WTC11 (cell line): ENCODE results near the gene GEMIN7. TPM values are rescaled to one million over a fixed set of nuclear protein-coding genes. Genes with fewer than 3 reads are reported as not detected.
A peak's percentile ranks its signal among the peaks of the same experiment; 100 is the strongest.

Experiments
- ATAC-seq: fragments of 200-7000 bp; cut with Tn5 transposase; 2 replicates; pipeline ENCODE4 v1.10.0; 2021; ENCODE audit warnings: mild to moderate bottlenecking, moderate library complexity
- CTCF ChIA-PET: fragments of 300-600 bp; sonication (Branson Sonifier 250); formaldehyde crosslinking; loops from one replicate; lab custom pipeline; 2021; ENCODE audit warnings: antibody characterized with exemption; lab: Charles Lee
- POLR2A ChIA-PET: fragments of 350-600 bp; sonication (Branson Sonifier 250); formaldehyde crosslinking; loops from one replicate; lab custom pipeline; 2021; ENCODE audit warnings: antibody characterized with exemption; lab: Charles Lee
- DNase-seq: peaks from one replicate; pipeline ENCODE4 v3.0.0; 2021; ENCODE audit warnings: low spot score
- H3K27ac Mint-ChIP-seq: 2 replicates; pipeline ENCODE4 v1.8.0; 2021; ENCODE audit warnings: mixed read lengths
- H3K27me3 Mint-ChIP-seq: 2 replicates; pipeline ENCODE4 v1.8.0; 2021; ENCODE audit warnings: low read depth, mild to moderate bottlenecking, moderate library complexity, mixed read lengths
- H3K36me3 Mint-ChIP-seq: 2 replicates; pipeline ENCODE4 v1.8.0; 2021; ENCODE audit warnings: mixed read lengths
- H3K4me1 Mint-ChIP-seq: 2 replicates; pipeline ENCODE4 v1.8.0; 2022; ENCODE audit warnings: mixed read lengths
- H3K4me3 Mint-ChIP-seq: 2 replicates; pipeline ENCODE4 v1.8.0; 2021; ENCODE audit warnings: mild to moderate bottlenecking, moderate library complexity, mixed read lengths
- H3K9me3 Mint-ChIP-seq: 2 replicates; pipeline ENCODE4 v1.8.0; 2021; ENCODE audit warnings: mixed read lengths
- GABPB1 ChIP-seq: sonication (generic); formaldehyde crosslinking; IDR thresholded peaks from 2 replicates; pipeline ENCODE4 v1.8.1; 2023; ENCODE audit warnings: mild to moderate bottlenecking, missing genetic modification reagents
- IRF2 ChIP-seq: sonication (generic); formaldehyde crosslinking; IDR thresholded peaks from 2 replicates; pipeline ENCODE4 v1.8.0; 2022; ENCODE audit warnings: low read depth, missing genetic modification reagents, borderline replicate concordance
- JUN ChIP-seq: sonication (generic); formaldehyde crosslinking; IDR thresholded peaks from 2 replicates; pipeline ENCODE4 v1.8.0; 2023; ENCODE audit warnings: mild to moderate bottlenecking, missing genetic modification reagents
- MXD4 ChIP-seq: fragments of 250-450 bp; sonication (Bioruptor Pico); IDR thresholded peaks from 2 replicates; pipeline ENCODE4 v1.8.0; 2021; ENCODE audit warnings: mild to moderate bottlenecking, moderate library complexity, borderline replicate concordance
- NR1H2 ChIP-seq: sonication (generic); formaldehyde crosslinking; IDR thresholded peaks from 2 replicates; pipeline ENCODE4 v1.9.0; 2021; ENCODE audit warnings: mild to moderate bottlenecking, moderate library complexity, missing genetic modification reagents
- NR3C1 ChIP-seq: sonication (generic); formaldehyde crosslinking; conservative IDR thresholded peaks from 2 replicates; pipeline ENCODE4 v1.8.1; 2023; ENCODE audit warnings: low read depth, mild to moderate bottlenecking, missing genetic modification reagents
- SMAD3 ChIP-seq: sonication (generic); formaldehyde crosslinking; IDR thresholded peaks from 2 replicates; pipeline ENCODE4 v1.8.0; 2022; ENCODE audit warnings: missing genetic modification reagents, mild to moderate bottlenecking, borderline replicate concordance
- SOX15 ChIP-seq: fragments of 250-450 bp; sonication (Bioruptor Pico); IDR thresholded peaks from 2 replicates; pipeline ENCODE4 v1.9.0; 2021; ENCODE audit warnings: mild to moderate bottlenecking
- TEAD1 ChIP-seq: sonication (generic); formaldehyde crosslinking; IDR thresholded peaks from 2 replicates; pipeline ENCODE4 v1.8.0; 2022; ENCODE audit warnings: mild to moderate bottlenecking, missing genetic modification reagents
- ZBTB21 ChIP-seq: sonication (generic); formaldehyde crosslinking; IDR thresholded peaks from 2 replicates; pipeline ENCODE4 v1.8.1; 2023; ENCODE audit warnings: mild to moderate bottlenecking, missing genetic modification reagents, borderline replicate concordance
- ZNF121 ChIP-seq: sonication (generic); formaldehyde crosslinking; IDR thresholded peaks from 2 replicates; pipeline ENCODE4 v1.8.0; 2023; ENCODE audit warnings: missing genetic modification reagents
- ZNF219 ChIP-seq: sonication (generic); formaldehyde crosslinking; IDR thresholded peaks from 2 replicates; pipeline ENCODE4 v1.8.0; 2023; ENCODE audit warnings: missing genetic modification reagents, mild to moderate bottlenecking, borderline replicate concordance
- ZNF232 ChIP-seq: sonication (generic); formaldehyde crosslinking; IDR thresholded peaks from 2 replicates; pipeline ENCODE4 v1.8.0; 2022; ENCODE audit warnings: mild to moderate bottlenecking, missing genetic modification reagents
- total RNA-seq: library from RNA; stranded (reverse); gene quantifications from 3 replicates; pipeline ENCODE4 v1.2.3, GENCODE V29; 2021
- TF ChIP-seq, protein P1 (sequence below): sonication (generic); formaldehyde crosslinking; IDR thresholded peaks from 2 replicates; pipeline ENCODE4 v1.8.0; 2023; ENCODE audit warnings: missing genetic modification reagents
- TF ChIP-seq, protein P2 (sequence below): sonication (generic); formaldehyde crosslinking; IDR thresholded peaks from 2 replicates; pipeline ENCODE4 v1.8.1; 2023; ENCODE audit warnings: mild to moderate bottlenecking, missing genetic modification reagents, moderate library complexity
- TF ChIP-seq, protein P3 (sequence below): sonication (generic); formaldehyde crosslinking; IDR thresholded peaks from 2 replicates; pipeline ENCODE4 v1.8.0; 2022; ENCODE audit warnings: mild to moderate bottlenecking, missing genetic modification reagents
- TF ChIP-seq, protein P4 (sequence below): fragments of 250-450 bp; sonication (Bioruptor Pico); IDR thresholded peaks from 2 replicates; pipeline ENCODE4 v2.1.2; 2022; ENCODE audit warnings: mild to moderate bottlenecking, moderate library complexity
- TF ChIP-seq, protein P5 (sequence below): sonication (generic); formaldehyde crosslinking; IDR thresholded peaks from 2 replicates; pipeline ENCODE4 v1.8.1; 2022; ENCODE audit warnings: mild to moderate bottlenecking, missing genetic modification reagents, moderate library complexity, borderline replicate concordance
- TF ChIP-seq, protein P6 (sequence below): sonication (generic); formaldehyde crosslinking; IDR thresholded peaks from 2 replicates; pipeline ENCODE4 v1.8.0; 2023; ENCODE audit warnings: missing genetic modification reagents, mild to moderate bottlenecking, borderline replicate concordance
- TF ChIP-seq, protein P7 (sequence below): sonication (generic); formaldehyde crosslinking; IDR thresholded peaks from 2 replicates; pipeline ENCODE4 v1.8.0; 2022; ENCODE audit warnings: missing genetic modification reagents

GEMIN7 gene
- total RNA-seq, 1 experiment from 2014 or later, result 55.0 TPM

DNA sequence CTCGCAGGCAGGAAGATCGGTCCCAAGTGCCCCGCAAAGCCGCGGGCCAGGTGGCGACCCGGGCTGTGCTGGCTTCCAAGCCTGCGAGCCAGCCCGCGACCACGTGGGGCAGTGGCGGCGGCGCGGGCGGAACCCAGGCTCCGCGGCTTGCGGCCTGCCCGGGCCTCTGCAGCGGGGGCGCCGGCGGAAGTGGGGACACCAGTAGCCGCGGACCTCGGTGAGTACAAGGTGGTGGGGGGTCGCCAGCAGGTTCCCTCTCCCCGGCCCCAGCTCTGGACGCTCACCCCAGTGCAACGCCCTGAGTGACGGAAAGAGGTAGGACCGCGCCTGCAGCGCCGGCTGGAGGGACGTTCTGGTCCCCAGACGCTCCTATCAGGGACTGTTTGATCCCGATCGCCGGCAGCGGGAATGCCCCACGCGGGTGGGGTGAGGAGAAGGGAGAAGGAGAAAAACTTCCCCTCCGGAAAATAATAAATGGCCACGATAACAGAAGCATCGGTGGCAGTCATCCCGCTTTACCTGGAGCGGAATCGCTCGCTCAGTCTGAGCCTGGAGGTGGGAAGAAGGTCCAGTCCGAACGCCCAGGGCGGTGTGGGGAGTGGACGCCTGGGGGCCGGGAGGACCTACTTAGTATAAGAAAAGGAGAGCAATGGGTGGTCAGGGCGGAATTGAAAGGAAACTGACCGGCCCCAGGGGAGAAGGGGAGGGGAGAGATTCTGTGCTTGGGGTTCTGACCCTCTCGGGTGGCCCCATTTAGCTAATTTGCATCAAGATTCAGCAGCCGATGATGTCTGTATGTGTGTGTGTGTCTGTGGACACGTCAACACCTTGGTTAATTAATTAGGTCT lies at the start of gene GEMIN7 (continued):
- 0 out of 2 replicates have a peak, but pooled peaks have one; percentile 28 for TF ChIP-seq IRF2 (CRISPR knock-in tag)
- TF ChIP-seq TEAD1 (CRISPR knock-in tag), result peak; percentile 94
- TF ChIP-seq, protein P1, sequence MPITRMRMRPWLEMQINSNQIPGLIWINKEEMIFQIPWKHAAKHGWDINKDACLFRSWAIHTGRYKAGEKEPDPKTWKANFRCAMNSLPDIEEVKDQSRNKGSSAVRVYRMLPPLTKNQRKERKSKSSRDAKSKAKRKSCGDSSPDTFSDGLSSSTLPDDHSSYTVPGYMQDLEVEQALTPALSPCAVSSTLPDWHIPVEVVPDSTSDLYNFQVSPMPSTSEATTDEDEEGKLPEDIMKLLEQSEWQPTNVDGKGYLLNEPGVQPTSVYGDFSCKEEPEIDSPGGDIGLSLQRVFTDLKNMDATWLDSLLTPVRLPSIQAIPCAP, result peak; percentile 93
- TF ChIP-seq, protein P2, sequence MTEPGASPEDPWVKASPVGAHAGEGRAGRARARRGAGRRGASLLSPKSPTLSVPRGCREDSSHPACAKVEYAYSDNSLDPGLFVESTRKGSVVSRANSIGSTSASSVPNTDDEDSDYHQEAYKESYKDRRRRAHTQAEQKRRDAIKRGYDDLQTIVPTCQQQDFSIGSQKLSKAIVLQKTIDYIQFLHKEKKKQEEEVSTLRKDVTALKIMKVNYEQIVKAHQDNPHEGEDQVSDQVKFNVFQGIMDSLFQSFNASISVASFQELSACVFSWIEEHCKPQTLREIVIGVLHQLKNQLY, result no peak
- TF ChIP-seq, protein P3, sequence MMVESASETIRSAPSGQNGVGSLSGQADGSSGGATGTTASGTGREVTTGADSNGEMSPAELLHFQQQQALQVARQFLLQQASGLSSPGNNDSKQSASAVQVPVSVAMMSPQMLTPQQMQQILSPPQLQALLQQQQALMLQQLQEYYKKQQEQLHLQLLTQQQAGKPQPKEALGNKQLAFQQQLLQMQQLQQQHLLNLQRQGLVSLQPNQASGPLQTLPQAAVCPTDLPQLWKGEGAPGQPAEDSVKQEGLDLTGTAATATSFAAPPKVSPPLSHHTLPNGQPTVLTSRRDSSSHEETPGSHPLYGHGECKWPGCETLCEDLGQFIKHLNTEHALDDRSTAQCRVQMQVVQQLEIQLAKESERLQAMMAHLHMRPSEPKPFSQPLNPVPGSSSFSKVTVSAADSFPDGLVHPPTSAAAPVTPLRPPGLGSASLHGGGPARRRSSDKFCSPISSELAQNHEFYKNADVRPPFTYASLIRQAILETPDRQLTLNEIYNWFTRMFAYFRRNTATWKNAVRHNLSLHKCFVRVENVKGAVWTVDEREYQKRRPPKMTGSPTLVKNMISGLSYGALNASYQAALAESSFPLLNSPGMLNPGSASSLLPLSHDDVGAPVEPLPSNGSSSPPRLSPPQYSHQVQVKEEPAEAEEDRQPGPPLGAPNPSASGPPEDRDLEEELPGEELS (CRISPR knock-in tag), result peak; percentile 96
- peak; percentile 25; the same call in 1 of the 2 replicates for TF ChIP-seq ZNF232 (CRISPR knock-in tag)
- TF ChIP-seq ZNF219 (CRISPR knock-in tag), result no peak
- TF ChIP-seq, protein P4, sequence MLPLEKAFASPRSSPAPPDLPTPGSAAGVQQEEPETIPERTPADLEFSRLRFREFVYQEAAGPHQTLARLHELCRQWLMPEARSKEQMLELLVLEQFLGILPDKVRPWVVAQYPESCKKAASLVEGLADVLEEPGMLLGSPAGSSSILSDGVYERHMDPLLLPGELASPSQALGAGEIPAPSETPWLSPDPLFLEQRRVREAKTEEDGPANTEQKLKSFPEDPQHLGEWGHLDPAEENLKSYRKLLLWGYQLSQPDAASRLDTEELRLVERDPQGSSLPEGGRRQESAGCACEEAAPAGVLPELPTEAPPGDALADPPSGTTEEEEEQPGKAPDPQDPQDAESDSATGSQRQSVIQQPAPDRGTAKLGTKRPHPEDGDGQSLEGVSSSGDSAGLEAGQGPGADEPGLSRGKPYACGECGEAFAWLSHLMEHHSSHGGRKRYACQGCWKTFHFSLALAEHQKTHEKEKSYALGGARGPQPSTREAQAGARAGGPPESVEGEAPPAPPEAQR (CRISPR knock-in tag), result no peak
- TF ChIP-seq GABPB1 (CRISPR knock-in tag), result peak; percentile 96
- TF ChIP-seq, all 79 proteins: peak for 41

DNA sequence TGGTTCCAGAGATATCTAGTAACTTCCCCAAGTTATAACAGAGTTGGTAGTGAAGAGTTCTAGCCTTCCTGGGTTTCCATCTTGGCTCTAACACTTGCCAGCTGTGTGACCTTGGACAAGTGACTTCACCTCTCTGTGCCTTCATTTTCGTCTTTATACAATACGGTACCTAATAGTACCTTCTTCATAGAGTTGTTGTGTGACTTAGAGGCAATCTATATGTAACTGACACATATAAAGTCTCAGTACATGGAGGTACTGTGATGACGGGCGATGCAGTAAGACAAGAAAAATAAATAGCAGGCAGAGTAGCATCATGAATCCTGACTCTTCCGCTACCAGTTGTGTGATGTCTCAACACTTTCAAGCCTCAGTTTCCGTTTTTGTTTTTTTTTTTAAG lies 48.2 kb upstream of the GEMIN7 start:
- ChIA-PET CTCF (no interaction called here), POLR2A (interaction anchor here (0.7 kb wide), 1 partner anchor 64 kb away, joined by 3 read pairs; no protein-coding TSS in a partner anchor)
- H3K27me3 Mint-ChIP-seq, result no peaks in the 10 kb centered on the region; the same call in 1 of the 2 replicates
- peaks cover 26% of the 10 kb centered on the region for H3K36me3 Mint-ChIP-seq
- DNase-seq (no peak), ATAC-seq (no peak)
- no peak overlapping the region for H3K27ac Mint-ChIP-seq
- H3K4me3 Mint-ChIP-seq, result no peak overlapping the region
- peaks cover 15% of the 10 kb centered on the region for H3K9me3 Mint-ChIP-seq
- no peaks in the 10 kb centered on the region for H3K4me1 Mint-ChIP-seq
- TF ChIP-seq SOX15 (CRISPR knock-in tag) (no peak), ZNF121 (CRISPR knock-in tag) (no peak), NR1H2 (CRISPR knock-in tag) (no peak), NR3C1 (CRISPR knock-in tag) (no peak), ZBTB21 (CRISPR knock-in tag) (no peak), MXD4 (CRISPR knock-in tag) (no peak), SMAD3 (CRISPR knock-in tag) (no peak), JUN (CRISPR knock-in tag) (no peak)
- TF ChIP-seq, protein P5, sequence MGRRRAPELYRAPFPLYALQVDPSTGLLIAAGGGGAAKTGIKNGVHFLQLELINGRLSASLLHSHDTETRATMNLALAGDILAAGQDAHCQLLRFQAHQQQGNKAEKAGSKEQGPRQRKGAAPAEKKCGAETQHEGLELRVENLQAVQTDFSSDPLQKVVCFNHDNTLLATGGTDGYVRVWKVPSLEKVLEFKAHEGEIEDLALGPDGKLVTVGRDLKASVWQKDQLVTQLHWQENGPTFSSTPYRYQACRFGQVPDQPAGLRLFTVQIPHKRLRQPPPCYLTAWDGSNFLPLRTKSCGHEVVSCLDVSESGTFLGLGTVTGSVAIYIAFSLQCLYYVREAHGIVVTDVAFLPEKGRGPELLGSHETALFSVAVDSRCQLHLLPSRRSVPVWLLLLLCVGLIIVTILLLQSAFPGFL (CRISPR knock-in tag), result no peak
- TF ChIP-seq, protein P6, sequence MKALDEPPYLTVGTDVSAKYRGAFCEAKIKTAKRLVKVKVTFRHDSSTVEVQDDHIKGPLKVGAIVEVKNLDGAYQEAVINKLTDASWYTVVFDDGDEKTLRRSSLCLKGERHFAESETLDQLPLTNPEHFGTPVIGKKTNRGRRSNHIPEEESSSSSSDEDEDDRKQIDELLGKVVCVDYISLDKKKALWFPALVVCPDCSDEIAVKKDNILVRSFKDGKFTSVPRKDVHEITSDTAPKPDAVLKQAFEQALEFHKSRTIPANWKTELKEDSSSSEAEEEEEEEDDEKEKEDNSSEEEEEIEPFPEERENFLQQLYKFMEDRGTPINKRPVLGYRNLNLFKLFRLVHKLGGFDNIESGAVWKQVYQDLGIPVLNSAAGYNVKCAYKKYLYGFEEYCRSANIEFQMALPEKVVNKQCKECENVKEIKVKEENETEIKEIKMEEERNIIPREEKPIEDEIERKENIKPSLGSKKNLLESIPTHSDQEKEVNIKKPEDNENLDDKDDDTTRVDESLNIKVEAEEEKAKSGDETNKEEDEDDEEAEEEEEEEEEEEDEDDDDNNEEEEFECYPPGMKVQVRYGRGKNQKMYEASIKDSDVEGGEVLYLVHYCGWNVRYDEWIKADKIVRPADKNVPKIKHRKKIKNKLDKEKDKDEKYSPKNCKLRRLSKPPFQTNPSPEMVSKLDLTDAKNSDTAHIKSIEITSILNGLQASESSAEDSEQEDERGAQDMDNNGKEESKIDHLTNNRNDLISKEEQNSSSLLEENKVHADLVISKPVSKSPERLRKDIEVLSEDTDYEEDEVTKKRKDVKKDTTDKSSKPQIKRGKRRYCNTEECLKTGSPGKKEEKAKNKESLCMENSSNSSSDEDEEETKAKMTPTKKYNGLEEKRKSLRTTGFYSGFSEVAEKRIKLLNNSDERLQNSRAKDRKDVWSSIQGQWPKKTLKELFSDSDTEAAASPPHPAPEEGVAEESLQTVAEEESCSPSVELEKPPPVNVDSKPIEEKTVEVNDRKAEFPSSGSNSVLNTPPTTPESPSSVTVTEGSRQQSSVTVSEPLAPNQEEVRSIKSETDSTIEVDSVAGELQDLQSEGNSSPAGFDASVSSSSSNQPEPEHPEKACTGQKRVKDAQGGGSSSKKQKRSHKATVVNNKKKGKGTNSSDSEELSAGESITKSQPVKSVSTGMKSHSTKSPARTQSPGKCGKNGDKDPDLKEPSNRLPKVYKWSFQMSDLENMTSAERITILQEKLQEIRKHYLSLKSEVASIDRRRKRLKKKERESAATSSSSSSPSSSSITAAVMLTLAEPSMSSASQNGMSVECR (CRISPR knock-in tag), result no peak
- TF ChIP-seq, protein P7, sequence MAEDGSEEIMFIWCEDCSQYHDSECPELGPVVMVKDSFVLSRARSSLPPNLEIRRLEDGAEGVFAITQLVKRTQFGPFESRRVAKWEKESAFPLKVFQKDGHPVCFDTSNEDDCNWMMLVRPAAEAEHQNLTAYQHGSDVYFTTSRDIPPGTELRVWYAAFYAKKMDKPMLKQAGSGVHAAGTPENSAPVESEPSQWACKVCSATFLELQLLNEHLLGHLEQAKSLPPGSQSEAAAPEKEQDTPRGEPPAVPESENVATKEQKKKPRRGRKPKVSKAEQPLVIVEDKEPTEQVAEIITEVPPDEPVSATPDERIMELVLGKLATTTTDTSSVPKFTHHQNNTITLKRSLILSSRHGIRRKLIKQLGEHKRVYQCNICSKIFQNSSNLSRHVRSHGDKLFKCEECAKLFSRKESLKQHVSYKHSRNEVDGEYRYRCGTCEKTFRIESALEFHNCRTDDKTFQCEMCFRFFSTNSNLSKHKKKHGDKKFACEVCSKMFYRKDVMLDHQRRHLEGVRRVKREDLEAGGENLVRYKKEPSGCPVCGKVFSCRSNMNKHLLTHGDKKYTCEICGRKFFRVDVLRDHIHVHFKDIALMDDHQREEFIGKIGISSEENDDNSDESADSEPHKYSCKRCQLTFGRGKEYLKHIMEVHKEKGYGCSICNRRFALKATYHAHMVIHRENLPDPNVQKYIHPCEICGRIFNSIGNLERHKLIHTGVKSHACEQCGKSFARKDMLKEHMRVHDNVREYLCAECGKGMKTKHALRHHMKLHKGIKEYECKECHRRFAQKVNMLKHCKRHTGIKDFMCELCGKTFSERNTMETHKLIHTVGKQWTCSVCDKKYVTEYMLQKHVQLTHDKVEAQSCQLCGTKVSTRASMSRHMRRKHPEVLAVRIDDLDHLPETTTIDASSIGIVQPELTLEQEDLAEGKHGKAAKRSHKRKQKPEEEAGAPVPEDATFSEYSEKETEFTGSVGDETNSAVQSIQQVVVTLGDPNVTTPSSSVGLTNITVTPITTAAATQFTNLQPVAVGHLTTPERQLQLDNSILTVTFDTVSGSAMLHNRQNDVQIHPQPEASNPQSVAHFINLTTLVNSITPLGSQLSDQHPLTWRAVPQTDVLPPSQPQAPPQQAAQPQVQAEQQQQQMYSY (CRISPR knock-in tag), result no peak
